Measurements from ENCODE around the gene DCAF11.

DCAF11 gene

GRCh38 chr14:24069411-24069735 lies 45.2 kb upstream of the DCAF11 start:
- DNase-seq (ENCODE audit: low spot score) = no peak
- Histone ChIP-seq H3K4me3 (no peak overlapping the region), H3K27ac (no peak overlapping the region)
- TF ChIP-seq, protein P1, sequence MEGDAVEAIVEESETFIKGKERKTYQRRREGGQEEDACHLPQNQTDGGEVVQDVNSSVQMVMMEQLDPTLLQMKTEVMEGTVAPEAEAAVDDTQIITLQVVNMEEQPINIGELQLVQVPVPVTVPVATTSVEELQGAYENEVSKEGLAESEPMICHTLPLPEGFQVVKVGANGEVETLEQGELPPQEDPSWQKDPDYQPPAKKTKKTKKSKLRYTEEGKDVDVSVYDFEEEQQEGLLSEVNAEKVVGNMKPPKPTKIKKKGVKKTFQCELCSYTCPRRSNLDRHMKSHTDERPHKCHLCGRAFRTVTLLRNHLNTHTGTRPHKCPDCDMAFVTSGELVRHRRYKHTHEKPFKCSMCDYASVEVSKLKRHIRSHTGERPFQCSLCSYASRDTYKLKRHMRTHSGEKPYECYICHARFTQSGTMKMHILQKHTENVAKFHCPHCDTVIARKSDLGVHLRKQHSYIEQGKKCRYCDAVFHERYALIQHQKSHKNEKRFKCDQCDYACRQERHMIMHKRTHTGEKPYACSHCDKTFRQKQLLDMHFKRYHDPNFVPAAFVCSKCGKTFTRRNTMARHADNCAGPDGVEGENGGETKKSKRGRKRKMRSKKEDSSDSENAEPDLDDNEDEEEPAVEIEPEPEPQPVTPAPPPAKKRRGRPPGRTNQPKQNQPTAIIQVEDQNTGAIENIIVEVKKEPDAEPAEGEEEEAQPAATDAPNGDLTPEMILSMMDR (IDR thresholded peaks at IDR 0.05) = no peak

GRCh38 chr14:24070285-24071143 lies 44.1 kb upstream of the DCAF11 start:
- Histone ChIP-seq H3K27ac (no peak overlapping the region), H3K4me3 (no peak overlapping the region)
- TF ChIP-seq, protein P1 (IDR thresholded peaks at IDR 0.05) = no peak
- DNase-seq (ENCODE audit: low spot score) = no peak

DNA sequence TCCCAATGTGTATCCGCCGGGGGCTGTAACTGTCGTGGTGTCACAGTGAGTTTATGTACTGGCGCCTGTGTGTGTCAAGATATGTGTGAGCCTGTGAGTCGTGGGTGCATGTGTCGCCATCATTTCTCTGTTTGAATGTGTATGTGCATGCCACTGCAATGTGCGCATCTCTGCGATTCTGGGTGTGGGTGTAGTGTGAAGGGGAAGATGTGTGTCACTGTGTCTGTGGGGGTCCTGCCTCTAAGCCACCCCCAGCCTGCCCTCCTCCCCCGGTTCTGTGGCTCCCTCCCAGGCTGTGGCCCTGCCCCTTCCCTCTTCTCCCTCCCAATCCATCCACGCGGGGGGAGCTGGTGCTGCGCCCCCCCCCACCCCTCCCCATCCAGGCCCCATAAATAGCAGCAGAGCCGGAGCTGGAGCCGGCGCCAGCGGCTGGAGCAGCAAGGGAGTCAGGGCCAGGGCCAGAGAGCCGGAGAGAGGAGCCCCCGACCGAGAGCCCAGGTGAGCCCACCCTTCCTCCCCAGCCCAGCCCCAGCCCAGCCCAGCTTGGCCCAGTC lies 43.4 kb upstream of the DCAF11 start, which contains the start of gene CPNE6:
Gene CPNE6, plus strand, starts transcription at position 419 of the 554 bp plus-strand sequence. CDS start 1,375 bp downstream, outside the sequence.
- TF ChIP-seq, protein P1 (IDR thresholded peaks at IDR 0.05) = no peak
- no peak within 1 kb of the TSS for H3K27ac ChIP-seq
- DNase-seq (ENCODE audit: low spot score) = no peak
- no peak within 1 kb of the TSS for H3K4me3 ChIP-seq

DNA sequence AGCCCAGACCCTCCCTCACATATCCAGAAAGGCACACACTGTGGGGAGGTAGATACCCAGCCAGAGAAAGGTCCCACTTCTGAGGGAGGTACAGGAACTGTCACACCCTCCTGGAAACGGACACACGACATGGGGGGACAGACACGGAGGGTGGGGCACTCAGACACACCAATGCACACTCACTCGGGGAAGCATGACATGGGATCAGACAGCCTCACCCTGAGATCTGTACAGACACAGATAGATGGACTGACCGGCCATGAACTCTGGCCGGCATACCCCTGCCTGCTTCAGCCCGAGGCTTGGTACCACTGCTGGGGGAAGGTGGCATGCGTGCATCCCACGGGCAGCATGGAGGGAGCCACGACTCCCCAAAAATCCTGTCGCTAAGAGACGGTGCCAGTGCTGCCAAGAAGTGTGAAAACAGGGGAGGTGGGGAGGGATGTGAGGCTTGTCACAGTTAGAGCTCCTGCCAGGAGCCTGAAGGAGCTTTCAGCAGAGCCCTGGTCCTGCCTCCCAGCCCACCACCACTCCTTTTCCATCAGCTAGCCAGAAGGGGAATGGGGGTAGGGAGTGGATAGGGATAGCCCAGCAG lies 42.6 kb upstream of the DCAF11 start:
- DNase-seq (ENCODE audit: low spot score) = no peak
- TF ChIP-seq, protein P1 (IDR thresholded peaks at IDR 0.05) = no peak
- Histone ChIP-seq H3K27ac (no peak overlapping the region), H3K4me3 (no peak overlapping the region)

DNA sequence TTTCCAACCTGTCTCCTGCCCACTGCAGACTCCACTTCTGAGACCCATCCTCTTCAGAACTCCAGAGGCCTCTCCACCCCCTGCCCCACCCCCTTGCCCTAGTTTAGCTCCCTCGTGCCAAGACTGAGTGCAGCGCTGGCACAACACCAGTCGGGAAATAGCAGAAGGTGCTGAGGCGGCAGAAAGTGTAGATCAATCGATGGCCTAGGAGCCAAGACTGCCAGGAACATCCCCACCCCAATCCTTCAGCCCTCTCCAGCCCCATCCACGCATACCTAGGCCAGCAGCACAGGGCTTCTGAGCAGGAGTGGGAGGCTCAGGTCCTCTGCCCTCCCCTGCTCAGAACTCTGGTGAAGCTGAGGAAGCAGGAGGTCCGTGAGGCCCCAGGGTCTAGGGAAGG lies 42.1 kb upstream of the DCAF11 start:
- Histone ChIP-seq H3K4me3 (no peak overlapping the region), H3K27ac (no peak overlapping the region)
- no peak for DNase-seq (ENCODE audit: low spot score)
- TF ChIP-seq, protein P1 (IDR thresholded peaks at IDR 0.05) = no peak

DNA sequence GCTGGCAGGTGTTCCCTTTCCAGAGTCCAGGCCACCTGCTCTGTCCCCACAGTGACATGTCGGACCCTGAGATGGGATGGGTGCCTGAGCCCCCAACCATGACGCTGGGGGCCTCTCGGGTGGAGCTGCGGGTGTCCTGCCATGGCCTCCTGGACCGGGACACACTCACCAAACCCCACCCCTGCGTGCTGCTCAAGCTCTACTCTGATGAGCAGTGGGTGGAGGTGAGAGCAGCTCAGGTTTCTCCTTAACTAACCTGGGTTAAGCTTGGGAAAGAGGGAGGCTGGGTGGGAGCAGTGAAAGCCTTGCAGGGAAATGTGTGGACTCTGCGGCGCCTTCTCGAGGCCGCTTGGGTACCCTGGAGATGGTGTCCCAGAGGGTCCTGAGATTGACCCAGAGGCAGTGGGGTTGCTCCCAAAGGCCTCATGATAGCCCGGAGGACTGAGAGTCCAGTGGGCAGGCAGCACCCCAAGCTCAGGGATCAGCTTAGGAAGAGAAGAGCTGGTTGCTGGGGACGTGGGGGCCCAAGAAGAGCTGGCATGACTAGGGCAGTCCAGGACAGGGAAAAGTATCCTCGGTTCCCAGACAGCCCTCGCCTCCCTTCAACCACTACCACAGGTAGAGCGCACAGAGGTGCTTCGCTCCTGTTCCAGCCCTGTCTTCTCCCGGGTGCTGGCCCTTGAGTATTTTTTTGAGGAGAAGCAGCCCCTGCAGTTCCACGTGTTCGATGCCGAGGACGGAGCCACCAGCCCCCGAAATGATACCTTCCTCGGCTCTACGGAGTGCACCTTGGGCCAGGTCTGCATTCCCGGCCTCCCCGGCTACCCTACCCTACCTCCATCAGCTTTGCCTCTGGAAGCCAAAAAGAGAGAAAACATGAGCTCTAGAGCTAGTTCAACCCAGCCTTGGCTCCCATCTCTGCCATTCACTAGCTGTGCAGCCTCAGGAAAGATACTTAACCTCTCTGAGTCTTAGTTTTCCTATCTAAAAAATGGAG lies 41.4 kb upstream of the DCAF11 start:
- Histone ChIP-seq H3K27ac (no peak overlapping the region), H3K4me3 (no peak overlapping the region)
- TF ChIP-seq, protein P1 (IDR thresholded peaks at IDR 0.05) = no peak
- no peak for DNase-seq (ENCODE audit: low spot score)
